ENCODE measurements around the gene RBL2.

GRCh38 chr16:53523126-53523804, 89.0 kb downstream of the RBL2 start:
- TF ChIP-seq CTCF (IDR thresholded peaks at IDR 0.05 in 2 of 3, conservative IDR thresholded peaks at IDR 0.05 in 1 of 3; ENCODE audit: borderline replicate concordance in 1 of 3, insufficient read depth in 1 of 3, low read depth in 2 of 3, low read length in 2 of 3), result no peak
- no peak for TF ChIP-seq EZH2 (IDR thresholded peaks at IDR 0.05)
- TF ChIP-seq ZNF274 (IDR thresholded peaks at IDR 0.05; ENCODE audit: low read depth, low read length), result no peak
- TF ChIP-seq POLR2AphosphoS5 (IDR thresholded peaks at IDR 0.05; ENCODE audit: low read depth, low read length), result no peak
- no peak for TF ChIP-seq EZH2phosphoT487 (IDR thresholded peaks at IDR 0.05; ENCODE audit: borderline replicate concordance)
- TF ChIP-seq RAD21 (IDR thresholded peaks at IDR 0.05; ENCODE audit: low read depth), result no peak
- TF ChIP-seq POLR2A (IDR thresholded peaks at IDR 0.05; ENCODE audit: borderline replicate concordance, extremely low read depth, insufficient read depth, insufficient read length), result no peak
- no peak for TF ChIP-seq CEBPB (IDR thresholded peaks at IDR 0.05; ENCODE audit: low read depth)
- TF ChIP-seq ATF3 (IDR thresholded peaks at IDR 0.05), result no peak
- TF ChIP-seq TCF7L2 (IDR thresholded peaks at IDR 0.05; ENCODE audit: borderline replicate concordance, extremely low read depth, insufficient read depth, insufficient read length), result no peak
- no peak for TF ChIP-seq JUND (IDR thresholded peaks at IDR 0.05)
- no peak for TF ChIP-seq MAX (IDR thresholded peaks at IDR 0.05)
